Panc1 (cell line): ENCODE data around the gene SLC19A1.

Experiments
- CTCF ChIP-seq: fragments of 450-650 bp; IDR thresholded peaks from 2 replicates; pipeline ENCODE4 v1.5.1; 2017; ENCODE audit warnings: mild to moderate bottlenecking
- POLR2AphosphoS5 ChIP-seq: IDR thresholded peaks from 2 replicates; pipeline ENCODE4 v1.6.1; 2012; ENCODE audit warnings: mild to moderate bottlenecking, low read depth, low read length, moderate library complexity
- SIN3A ChIP-seq: IDR thresholded peaks from 2 replicates; pipeline ENCODE4 v1.6.1; 2012; ENCODE audit warnings: low read depth, mild to moderate bottlenecking, low read length, moderate library complexity, borderline replicate concordance; ENCODE audit not compliant: insufficient read depth
- TCF7L2 ChIP-seq: IDR thresholded peaks from 2 replicates; pipeline ENCODE4 v1.6.1; 2011; ENCODE audit warnings: mild to moderate bottlenecking, low read depth, low read length, inconsistent platforms
- TF ChIP-seq, protein P1 (sequence below), 2 experiments: IDR thresholded peaks; 2 replicates each; pipeline ENCODE4 v1.6.1; 2011 to 2012; ENCODE audit warnings: low read depth in 2 of 2, control low read depth in 1 of 2, low read length in 1 of 2, mild to moderate bottlenecking in 1 of 2, moderate library complexity in 1 of 2; ENCODE audit not compliant: insufficient read depth in 1 of 2

GRCh38 chr21:45590726-45591618 is 48.7 kb upstream of the SLC19A1 start:
- no peak for TF ChIP-seq CTCF
- TF ChIP-seq, protein P1, sequence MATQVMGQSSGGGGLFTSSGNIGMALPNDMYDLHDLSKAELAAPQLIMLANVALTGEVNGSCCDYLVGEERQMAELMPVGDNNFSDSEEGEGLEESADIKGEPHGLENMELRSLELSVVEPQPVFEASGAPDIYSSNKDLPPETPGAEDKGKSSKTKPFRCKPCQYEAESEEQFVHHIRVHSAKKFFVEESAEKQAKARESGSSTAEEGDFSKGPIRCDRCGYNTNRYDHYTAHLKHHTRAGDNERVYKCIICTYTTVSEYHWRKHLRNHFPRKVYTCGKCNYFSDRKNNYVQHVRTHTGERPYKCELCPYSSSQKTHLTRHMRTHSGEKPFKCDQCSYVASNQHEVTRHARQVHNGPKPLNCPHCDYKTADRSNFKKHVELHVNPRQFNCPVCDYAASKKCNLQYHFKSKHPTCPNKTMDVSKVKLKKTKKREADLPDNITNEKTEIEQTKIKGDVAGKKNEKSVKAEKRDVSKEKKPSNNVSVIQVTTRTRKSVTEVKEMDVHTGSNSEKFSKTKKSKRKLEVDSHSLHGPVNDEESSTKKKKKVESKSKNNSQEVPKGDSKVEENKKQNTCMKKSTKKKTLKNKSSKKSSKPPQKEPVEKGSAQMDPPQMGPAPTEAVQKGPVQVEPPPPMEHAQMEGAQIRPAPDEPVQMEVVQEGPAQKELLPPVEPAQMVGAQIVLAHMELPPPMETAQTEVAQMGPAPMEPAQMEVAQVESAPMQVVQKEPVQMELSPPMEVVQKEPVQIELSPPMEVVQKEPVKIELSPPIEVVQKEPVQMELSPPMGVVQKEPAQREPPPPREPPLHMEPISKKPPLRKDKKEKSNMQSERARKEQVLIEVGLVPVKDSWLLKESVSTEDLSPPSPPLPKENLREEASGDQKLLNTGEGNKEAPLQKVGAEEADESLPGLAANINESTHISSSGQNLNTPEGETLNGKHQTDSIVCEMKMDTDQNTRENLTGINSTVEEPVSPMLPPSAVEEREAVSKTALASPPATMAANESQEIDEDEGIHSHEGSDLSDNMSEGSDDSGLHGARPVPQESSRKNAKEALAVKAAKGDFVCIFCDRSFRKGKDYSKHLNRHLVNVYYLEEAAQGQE (IDR thresholded peaks at IDR 0.05; ENCODE audit: insufficient read depth in 1 of 2, low read depth in 2 of 2, low read length in 1 of 2): no peak
- no peak for TF ChIP-seq POLR2AphosphoS5
- TF ChIP-seq SIN3A: no peak
- no peak for TF ChIP-seq TCF7L2
